Gastroesophageal sphincter (tissue), 4 donors: ENCODE results near the gene ZDBF2. TPM values are rescaled to one million over a fixed set of nuclear protein-coding genes. Genes with fewer than 3 reads are reported as not detected.

Experiments used
- ATAC-seq: fragments of 150-250 bp; one replicate; pipeline ENCODE4 v1.9.1; 2016; ENCODE audit warnings: mild to moderate bottlenecking, moderate library complexity
- H3K27ac ChIP-seq, 4 donors: fragments of 200-600 bp; sonication (generic) in 3 of 4; 1 replicate in 3 of 4; 2 replicates in 1 of 4; pipeline ENCODE4 v1.5.1; 2016 to 2019
- H3K27me3 ChIP-seq: fragments of 200-600 bp; sonication (generic); one replicate; pipeline ENCODE4 v1.5.1; 2019
- H3K36me3 ChIP-seq, 2 donors: fragments of 200-600 bp; sonication (generic); one replicate each; pipeline ENCODE4 v1.5.1; 2019; ENCODE audit warnings: control low read depth in 1 of 2
- H3K4me1 ChIP-seq, 3 donors: fragments of 200-600 bp; sonication (generic); 1 replicate in 2 of 3; 2 replicates in 1 of 3; pipeline ENCODE4 v1.5.1; 2016 to 2019; ENCODE audit warnings: control low read depth in 2 of 3
- H3K4me3 ChIP-seq, 2 donors: fragments of 200-600 bp; sonication (generic); one replicate each; pipeline ENCODE4 v1.5.1; 2019; ENCODE audit warnings: mild to moderate bottlenecking in 1 of 2, moderate library complexity in 1 of 2
- H3K9me3 ChIP-seq, 3 donors: fragments of 200-600 bp; sonication (generic); one replicate each; pipeline ENCODE4 v1.5.1; 2017 to 2019; ENCODE audit warnings: control low read depth in 2 of 3
- EP300 ChIP-seq: sonication (generic); formaldehyde crosslinking; IDR thresholded peaks from one replicate; pipeline ENCODE4 v1.6.1; 2017; ENCODE audit warnings: antibody characterized with exemption, mild to moderate bottlenecking
- POLR2A ChIP-seq, 2 donors: fragments of 450-650 bp; IDR thresholded peaks; one replicate each; pipeline ENCODE4 v1.6.1; 2017; ENCODE audit warnings: antibody characterized with exemption in 2 of 2, mild to moderate bottlenecking in 2 of 2, moderate library complexity in 1 of 2
- POLR2AphosphoS5 ChIP-seq: sonication (generic); formaldehyde crosslinking; IDR thresholded peaks from one replicate; pipeline ENCODE4 v1.6.1; 2017; ENCODE audit warnings: antibody characterized with exemption
- WGBS, 2 donors: methylation state at CpG; one replicate each; pipeline ENCODE4 v1.1.5; 2018; ENCODE audit warnings: low coverage in 1 of 2; 5-methylcytosine and 5-hydroxymethylcytosine counted together
- total RNA-seq, 4 donors: library from RNA; depleted of rRNA; stranded (reverse); fragments of >200 nt; gene quantifications; one replicate each; pipeline ENCODE4 v1.1.0, GENCODE V29; 2016
- TF ChIP-seq, protein P1 (sequence below), 4 experiments: fragments of 200-600 bp in 2 of 4; fragments of 450-650 bp in 2 of 4; sonication (generic) in 1 of 4; IDR thresholded peaks; one replicate each; pipeline ENCODE4 v1.5.1; 2017 to 2019; ENCODE audit warnings: antibody characterized with exemption in 4 of 4, mild to moderate bottlenecking in 2 of 4, moderate library complexity in 2 of 4

Gene ZDBF2
- total RNA-seq, 4 donors from 2014 or later: 10.9 to 19.9 (median 13.4) TPM

DNA sequence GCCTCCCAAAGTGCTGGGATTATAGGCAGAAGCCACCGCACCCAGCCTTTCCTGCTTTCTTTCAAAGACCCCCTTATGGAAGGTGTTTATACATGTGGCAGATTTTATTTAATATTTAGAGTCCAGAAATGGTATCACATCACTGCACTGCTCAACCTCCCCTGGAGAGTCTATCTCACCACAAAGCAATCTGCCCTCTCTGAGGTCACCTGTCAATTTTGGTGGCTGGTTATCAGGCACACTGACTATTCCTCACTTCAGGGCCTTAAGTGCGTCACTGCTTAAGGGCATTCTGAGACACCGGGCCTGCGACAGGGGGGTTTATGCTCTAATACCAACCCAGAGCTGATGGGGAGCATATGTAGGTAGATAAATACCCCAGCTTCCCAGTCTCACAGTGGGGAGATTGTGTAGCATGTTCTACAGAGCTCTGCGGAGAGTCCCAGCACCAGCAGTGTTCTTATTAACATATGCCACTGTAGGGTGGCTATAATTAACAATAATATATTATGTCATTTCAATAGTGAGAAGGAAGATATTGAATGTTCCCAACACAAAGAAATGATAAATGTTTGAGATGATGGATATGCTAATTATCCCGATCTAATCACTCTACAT, 42.7 kb upstream of the ZDBF2 start:
- peaks cover 8% of the 10 kb centered on the region for H3K27me3 ChIP-seq
- H3K4me1 ChIP-seq: no peaks in the 10 kb centered on the region
- no peak overlapping the region for H3K27ac ChIP-seq
- 92 to 96% methylated on average over 2 of the region's 6 CpGs for WGBS, 2 donors
- H3K9me3 ChIP-seq: peaks cover 0 to 7% (median 0%) of the 10 kb centered on the region in 3 donors
- no peaks in the 10 kb centered on the region for H3K36me3 ChIP-seq
- TF ChIP-seq EP300: no peak
- no peak for TF ChIP-seq POLR2A (IDR thresholded peaks at IDR 0.05)
- TF ChIP-seq POLR2AphosphoS5: no peak
- TF ChIP-seq, protein P1, sequence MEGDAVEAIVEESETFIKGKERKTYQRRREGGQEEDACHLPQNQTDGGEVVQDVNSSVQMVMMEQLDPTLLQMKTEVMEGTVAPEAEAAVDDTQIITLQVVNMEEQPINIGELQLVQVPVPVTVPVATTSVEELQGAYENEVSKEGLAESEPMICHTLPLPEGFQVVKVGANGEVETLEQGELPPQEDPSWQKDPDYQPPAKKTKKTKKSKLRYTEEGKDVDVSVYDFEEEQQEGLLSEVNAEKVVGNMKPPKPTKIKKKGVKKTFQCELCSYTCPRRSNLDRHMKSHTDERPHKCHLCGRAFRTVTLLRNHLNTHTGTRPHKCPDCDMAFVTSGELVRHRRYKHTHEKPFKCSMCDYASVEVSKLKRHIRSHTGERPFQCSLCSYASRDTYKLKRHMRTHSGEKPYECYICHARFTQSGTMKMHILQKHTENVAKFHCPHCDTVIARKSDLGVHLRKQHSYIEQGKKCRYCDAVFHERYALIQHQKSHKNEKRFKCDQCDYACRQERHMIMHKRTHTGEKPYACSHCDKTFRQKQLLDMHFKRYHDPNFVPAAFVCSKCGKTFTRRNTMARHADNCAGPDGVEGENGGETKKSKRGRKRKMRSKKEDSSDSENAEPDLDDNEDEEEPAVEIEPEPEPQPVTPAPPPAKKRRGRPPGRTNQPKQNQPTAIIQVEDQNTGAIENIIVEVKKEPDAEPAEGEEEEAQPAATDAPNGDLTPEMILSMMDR (IDR thresholded peaks at IDR 0.05): no peak
- ATAC-seq: no peak
- H3K4me3 ChIP-seq: no peak overlapping the region

DNA sequence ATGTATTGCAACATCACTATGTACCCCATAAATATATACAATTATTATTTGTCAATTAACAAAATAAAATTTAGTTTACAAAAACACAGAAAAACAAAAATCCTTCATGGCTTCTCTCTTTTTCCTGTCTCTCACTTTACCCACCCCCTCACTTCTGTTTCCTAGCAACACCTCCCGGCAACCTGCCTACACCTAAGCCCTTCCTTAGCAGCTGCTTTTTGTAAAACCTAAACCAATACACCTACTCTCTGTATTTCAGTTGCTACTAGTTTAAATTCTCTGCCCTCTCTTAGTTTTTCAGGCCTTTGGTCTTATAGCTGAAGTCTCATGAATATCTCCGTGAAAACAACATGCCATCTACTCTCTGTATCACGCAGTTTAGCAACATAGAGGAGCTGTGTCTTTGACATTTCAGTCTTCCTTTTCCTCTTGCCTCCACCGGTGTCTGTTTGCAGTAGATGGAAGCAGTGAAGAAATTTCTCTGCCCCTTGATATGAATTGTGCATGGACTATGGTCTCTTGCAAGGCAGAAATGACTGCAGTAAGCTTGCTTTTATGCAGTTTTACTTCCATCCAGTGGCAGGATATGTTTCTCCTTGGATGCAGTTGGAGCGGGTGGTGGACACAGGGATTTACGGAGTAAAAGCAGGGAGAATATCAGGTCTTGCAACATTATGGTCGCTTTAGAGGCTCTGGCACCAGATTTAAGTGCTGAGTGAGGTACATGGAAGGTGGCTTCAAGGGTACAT, 42.0 kb upstream of the ZDBF2 start:
- no peak overlapping the region for H3K27ac ChIP-seq
- no peaks in the 10 kb centered on the region for H3K36me3 ChIP-seq
- TF ChIP-seq POLR2AphosphoS5 (no peak), EP300 (no peak), POLR2A (IDR thresholded peaks at IDR 0.05) (no peak)
- TF ChIP-seq, protein P1 (IDR thresholded peaks at IDR 0.05): no peak
- H3K27me3 ChIP-seq: peaks cover 9% of the 10 kb centered on the region
- no peak overlapping the region for H3K4me3 ChIP-seq
- peaks cover 0 to 7% (median 0%) of the 10 kb centered on the region in 3 donors for H3K9me3 ChIP-seq
- ATAC-seq: peak; percentile 39
- 36 to 43% methylated on average over 6 to 7 of the region's 7 CpGs for WGBS, 2 donors
- no peaks in the 10 kb centered on the region for H3K4me1 ChIP-seq

DNA sequence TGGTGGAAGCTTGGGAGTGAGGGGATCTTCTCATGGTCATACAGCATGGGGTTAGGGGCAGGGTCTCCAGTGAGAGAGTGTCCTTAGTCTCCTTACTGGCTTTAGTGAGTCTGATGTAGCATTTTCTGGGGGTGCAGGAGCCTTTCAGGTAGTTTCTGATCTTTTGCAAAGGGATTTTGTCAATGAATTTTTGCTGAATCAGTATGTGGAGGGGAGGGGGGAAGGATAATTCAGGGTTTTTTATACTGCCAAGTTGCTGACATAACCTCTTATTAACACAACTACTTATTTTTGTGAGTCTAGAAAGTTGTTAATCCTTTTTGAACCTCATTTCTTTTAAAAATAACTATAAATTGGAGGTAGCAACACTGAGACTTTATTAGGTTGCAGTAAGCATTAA, 35.3 kb upstream of the ZDBF2 start:
- H3K36me3 ChIP-seq: no peaks in the 10 kb centered on the region
- ATAC-seq: no peak
- peaks cover 0 to 7% (median 0%) of the 10 kb centered on the region in 3 donors for H3K9me3 ChIP-seq
- H3K27ac ChIP-seq: no peak overlapping the region
- no peak overlapping the region for H3K4me3 ChIP-seq
- H3K27me3 ChIP-seq: peaks cover 25% of the 10 kb centered on the region
- H3K4me1 ChIP-seq: no peaks in the 10 kb centered on the region
- TF ChIP-seq EP300 (no peak), POLR2AphosphoS5 (no peak), POLR2A (IDR thresholded peaks at IDR 0.05) (no peak)
- TF ChIP-seq, protein P1 (IDR thresholded peaks at IDR 0.05): no peak

GRCh38 chr2:206240327-206240726, 34.1 kb upstream of the ZDBF2 start:
- TF ChIP-seq, protein P1 (IDR thresholded peaks at IDR 0.05): no peak
- TF ChIP-seq EP300: no peak
- no peak for TF ChIP-seq POLR2AphosphoS5
- TF ChIP-seq POLR2A (IDR thresholded peaks at IDR 0.05): no peak
- H3K9me3 ChIP-seq: peaks cover 0 to 7% (median 0%) of the 10 kb centered on the region in 3 donors
- ATAC-seq: no peak
- WGBS, 2 donors: 17 to 66% methylated on average over 2 to 3 of the region's 3 CpGs
- H3K4me3 ChIP-seq: no peak overlapping the region
- peaks cover 21% of the 10 kb centered on the region for H3K27me3 ChIP-seq
- no peak overlapping the region for H3K27ac ChIP-seq
- no peaks in the 10 kb centered on the region for H3K36me3 ChIP-seq
- H3K4me1 ChIP-seq: no peaks in the 10 kb centered on the region

GRCh38 chr2:206241736-206242135, 32.7 kb upstream of the ZDBF2 start:
- H3K4me3 ChIP-seq: no peak overlapping the region
- no peak overlapping the region for H3K27ac ChIP-seq
- ATAC-seq: no peak
- no peaks in the 10 kb centered on the region for H3K9me3 ChIP-seq
- peaks cover 18% of the 10 kb centered on the region for H3K27me3 ChIP-seq
- no peaks in the 10 kb centered on the region for H3K36me3 ChIP-seq
- TF ChIP-seq POLR2AphosphoS5 (no peak), EP300 (no peak), POLR2A (IDR thresholded peaks at IDR 0.05) (no peak)
- TF ChIP-seq, protein P1 (IDR thresholded peaks at IDR 0.05): no peak
- H3K4me1 ChIP-seq: no peaks in the 10 kb centered on the region
- WGBS, 2 donors: 33 to 39% methylated on average over 2 to 4 of the region's 4 CpGs
